ENCODE data around the gene RET.

The RET gene

DNA sequence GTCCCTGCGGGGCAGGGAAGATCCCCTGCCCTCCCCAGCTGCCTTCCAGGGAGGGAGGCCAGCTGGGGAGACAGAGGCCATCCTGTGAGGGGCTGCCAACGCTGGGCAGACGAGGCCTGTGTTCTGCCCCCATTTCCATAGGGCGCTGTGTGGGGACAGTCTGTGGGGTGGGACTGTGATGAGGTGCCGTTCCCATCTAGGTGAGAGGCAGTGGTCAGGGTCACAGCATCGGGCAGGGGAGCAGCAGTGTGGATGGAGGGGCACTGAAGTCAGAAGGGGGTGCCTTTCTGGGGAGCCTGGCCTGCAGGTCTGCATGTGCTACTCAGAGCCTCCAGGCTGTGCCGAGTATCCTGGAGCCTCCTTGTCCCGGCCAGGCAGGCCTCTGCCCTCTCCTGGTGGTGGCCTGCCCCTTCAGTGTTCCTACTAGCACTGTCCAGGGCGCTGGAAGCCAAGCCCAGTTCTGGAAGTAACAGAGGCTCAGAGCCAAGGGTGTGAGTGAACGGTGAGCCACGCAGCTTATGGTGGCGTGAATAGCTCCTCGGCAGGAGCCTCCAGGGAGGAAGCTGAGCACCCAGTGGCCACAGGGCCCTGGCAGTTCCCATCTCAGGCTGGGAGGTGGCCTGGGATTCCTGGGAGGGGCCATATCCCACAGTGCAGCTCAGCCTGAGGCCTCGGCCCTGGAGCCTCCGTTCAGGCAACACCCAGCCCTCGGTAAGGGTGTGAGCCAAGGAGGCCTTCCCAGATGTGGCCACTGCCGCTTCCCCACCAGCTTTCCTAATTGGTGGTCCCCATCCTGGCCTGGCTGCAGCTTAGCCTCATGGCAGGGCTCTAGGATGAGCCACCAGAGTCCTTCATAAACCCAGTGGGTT lies 38.1 kb downstream of the RET start:
- DNase-seq (ENCODE audit: low read depth): peak; percentile 27
- no peak overlapping the region for H3K4me3 ChIP-seq (ENCODE audit: control insufficient read depth, low read depth, low read length)
- no peak for TF ChIP-seq CTCF (conservative IDR thresholded peaks at IDR 0.05; ENCODE audit: control insufficient read depth, insufficient read depth, low read depth, low read length)

- no peak for TF ChIP-seq CTCF (conservative IDR thresholded peaks at IDR 0.05; ENCODE audit: control insufficient read depth, insufficient read depth, low read depth, low read length)
- H3K4me3 ChIP-seq (ENCODE audit: control insufficient read depth, low read depth, low read length): no peak overlapping the region
- no peak for DNase-seq (ENCODE audit: low read depth)
Measured at GRCh38 chr10:43115881-43116595, 39.2 kb downstream of the RET start.

DNA sequence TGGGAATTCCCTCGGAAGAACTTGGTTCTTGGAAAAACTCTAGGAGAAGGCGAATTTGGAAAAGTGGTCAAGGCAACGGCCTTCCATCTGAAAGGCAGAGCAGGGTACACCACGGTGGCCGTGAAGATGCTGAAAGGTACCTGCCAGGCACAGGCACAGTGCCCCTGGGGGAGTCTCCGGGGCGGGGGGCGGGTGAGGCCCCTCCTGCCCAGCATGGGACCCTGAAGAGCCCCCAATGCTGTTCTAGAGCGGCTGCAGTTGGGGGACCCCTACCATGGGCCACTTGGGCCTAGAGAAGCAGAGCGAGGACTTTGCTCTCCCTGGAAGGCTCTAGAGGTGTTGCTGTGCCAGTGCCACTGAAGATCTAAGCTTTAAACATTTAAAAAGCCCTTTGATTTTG lies 39.7 kb downstream of the RET start:
- TF ChIP-seq CTCF (conservative IDR thresholded peaks at IDR 0.05; ENCODE audit: control insufficient read depth, insufficient read depth, low read depth, low read length): no peak
- no peak for DNase-seq (ENCODE audit: low read depth)
- no peak overlapping the region for H3K4me3 ChIP-seq (ENCODE audit: control insufficient read depth, low read depth, low read length)

- H3K4me3 ChIP-seq (ENCODE audit: control insufficient read depth, low read depth, low read length): no peak overlapping the region
- no peak for TF ChIP-seq CTCF (conservative IDR thresholded peaks at IDR 0.05; ENCODE audit: control insufficient read depth, insufficient read depth, low read depth, low read length)
Measured at GRCh38 chr10:43117031-43117776, 40.3 kb downstream of the RET start.

GRCh38 chr10:43117777-43118583 lies 41.1 kb downstream of the RET start:
- no peak overlapping the region for H3K4me3 ChIP-seq (ENCODE audit: control insufficient read depth, low read depth, low read length)
- TF ChIP-seq CTCF (conservative IDR thresholded peaks at IDR 0.05; ENCODE audit: control insufficient read depth, insufficient read depth, low read depth, low read length): no peak
- DNase-seq (ENCODE audit: low read depth): no peak

More at GRCh38 chr10:43117031-43117776, 40.3 kb downstream of the RET start:
- DNase-seq (ENCODE audit: low read depth): no peak

All from fibroblast of mammary gland (primary cell).